Endodermal cell (in vitro differentiated cells): Measurements from ENCODE around the gene PTPRC. TPM values are rescaled to one million over a fixed set of nuclear protein-coding genes. Genes with fewer than 3 reads are reported as not detected.

Experiments used
- DNase-seq: peaks from one replicate; pipeline ENCODE4 v3.0.0-alpha.2; 2017
- H3K27ac ChIP-seq: 2 replicates; pipeline ENCODE4 v1.5.1; 2013; ENCODE audit warnings: mild to moderate bottlenecking, low read depth, low read length, moderate library complexity
- H3K27me3 ChIP-seq: 2 replicates; pipeline ENCODE4 v1.6.1; 2013; ENCODE audit warnings: mild to moderate bottlenecking, low read length, moderate library complexity; ENCODE audit not compliant: insufficient read depth, control insufficient read depth, poor library complexity, severe bottlenecking
- H3K36me3 ChIP-seq: 2 replicates; pipeline ENCODE4 v1.7.0; 2013; ENCODE audit warnings: mild to moderate bottlenecking, low read length, moderate library complexity; ENCODE audit not compliant: control insufficient read depth, insufficient read depth
- H3K4me1 ChIP-seq: one replicate; pipeline ENCODE4 v1.7.0; 2013; ENCODE audit warnings: low read length; ENCODE audit not compliant: control insufficient read depth, insufficient read depth
- H3K4me3 ChIP-seq: 2 replicates; pipeline ENCODE4 v1.5.1; 2013; ENCODE audit warnings: mild to moderate bottlenecking, low read length, moderate library complexity
- H3K9ac ChIP-seq: 2 replicates; pipeline ENCODE4 v1.6.1; 2013; ENCODE audit warnings: mild to moderate bottlenecking, low read length, moderate library complexity; ENCODE audit not compliant: poor library complexity, severe bottlenecking; ENCODE audit errors: extremely low read depth
- H3K9me3 ChIP-seq: 2 replicates; pipeline ENCODE4 v1.6.1; 2013; ENCODE audit warnings: mild to moderate bottlenecking, low read length, moderate library complexity; ENCODE audit not compliant: control insufficient read depth
- H3K27ac Mint-ChIP-seq: 2 replicates; pipeline ENCODE4 v1.8.0; 2020; ENCODE audit warnings: mixed read lengths
- H3K27me3 Mint-ChIP-seq: 2 replicates; pipeline ENCODE4 v1.8.0; 2021; ENCODE audit warnings: mild to moderate bottlenecking, mixed read lengths; ENCODE audit not compliant: insufficient read depth
- H3K36me3 Mint-ChIP-seq: 2 replicates; pipeline ENCODE4 v1.8.0; 2020; ENCODE audit warnings: low read depth, mixed read lengths
- H3K4me1 Mint-ChIP-seq: 2 replicates; pipeline ENCODE4 v1.8.0; 2020; ENCODE audit warnings: mixed read lengths
- H3K4me3 Mint-ChIP-seq: 2 replicates; pipeline ENCODE4 v1.8.0; 2020; ENCODE audit warnings: mild to moderate bottlenecking, moderate library complexity, mixed read lengths
- H3K9me3 Mint-ChIP-seq: 2 replicates; pipeline ENCODE4 v1.8.0; 2020; ENCODE audit warnings: mild to moderate bottlenecking, mixed read lengths
- CTCF ChIP-seq: fragments of 200-600 bp; sonication (generic); conservative IDR thresholded peaks from 2 replicates; pipeline ENCODE4 v1.5.0; 2021; ENCODE audit warnings: antibody characterized with exemption, mild to moderate bottlenecking
- WGBS, 2 experiments: methylation state at CpG; one replicate each; pipeline versions ENCODE4 v1.1.5 to v1.1.7; 2013; ENCODE audit warnings: missing lambda C conversion rate in 2 of 2, mixed read lengths in 1 of 2; ENCODE audit not compliant: insufficient coverage in 1 of 2, insufficient read length in 1 of 2; 5-methylcytosine and 5-hydroxymethylcytosine counted together
- total RNA-seq, 2 donors: library from RNA; stranded (reverse); fragmentation: NEBNext Ultra II Directional in 1 of 2; extraction: Animal tissue kit (Norgen Biotek cat#: 25700) in 1 of 2; gene quantifications; 2 replicates in 1 of 2; 3 replicates in 1 of 2; pipeline ENCODE4 v1.2.1, GENCODE V29; 2021

The PTPRC gene
- total RNA-seq, 2 donors from 2014 or later, result 0.11 TPM; not detected in 1

- Mint-ChIP-seq H3K36me3 (no peaks in the 10 kb centered on the region), H3K9me3 (no peaks in the 10 kb centered on the region), H3K4me3 (no peak overlapping the region), H3K27ac (no peak overlapping the region), H3K27me3 (peaks cover 2% of the 10 kb centered on the region), H3K4me1 (no peaks in the 10 kb centered on the region)
- Histone ChIP-seq H3K27me3 (no peaks in the 10 kb centered on the region), H3K27ac (no peak overlapping the region), H3K4me3 (no peak overlapping the region), H3K36me3 (no peaks in the 10 kb centered on the region), H3K9me3 (no peaks in the 10 kb centered on the region), H3K9ac (no peak overlapping the region), H3K4me1 (no peaks in the 10 kb centered on the region)
- DNase-seq, result no peak
- 96 to 100% methylated on average over 2 of the region's 2 CpGs for WGBS, 2 experiments
- no peak for TF ChIP-seq CTCF
Observed at GRCh38 chr1:198674009-198674408, 35.2 kb downstream of the PTPRC start.

- Histone ChIP-seq H3K9me3 (no peaks in the 10 kb centered on the region), H3K9ac (no peak overlapping the region), H3K27me3 (no peaks in the 10 kb centered on the region), H3K4me3 (no peak overlapping the region), H3K27ac (no peak overlapping the region), H3K36me3 (no peaks in the 10 kb centered on the region), H3K4me1 (no peaks in the 10 kb centered on the region)
- H3K4me1 Mint-ChIP-seq, result peaks cover 1% of the 10 kb centered on the region
- no peak for DNase-seq
- H3K27me3 Mint-ChIP-seq, result peaks cover 2% of the 10 kb centered on the region
- H3K4me3 Mint-ChIP-seq, result no peak overlapping the region
- H3K9me3 Mint-ChIP-seq, result no peaks in the 10 kb centered on the region
- 100% methylated on average over 1 of the region's 1 CpG for WGBS, 2 experiments
- H3K27ac Mint-ChIP-seq, result no peak overlapping the region
- TF ChIP-seq CTCF, result no peak
- H3K36me3 Mint-ChIP-seq, result no peaks in the 10 kb centered on the region
Observed at GRCh38 chr1:198676253-198676652, 37.4 kb downstream of the PTPRC start.

GRCh38 chr1:198677027-198677426 is 38.2 kb downstream of the PTPRC start:
- Mint-ChIP-seq H3K36me3 (no peaks in the 10 kb centered on the region), H3K4me1 (peaks cover 7% of the 10 kb centered on the region), H3K9me3 (no peaks in the 10 kb centered on the region), H3K4me3 (no peak overlapping the region), H3K27me3 (peaks cover 2% of the 10 kb centered on the region), H3K27ac (no peak overlapping the region)
- Histone ChIP-seq H3K9ac (no peak overlapping the region), H3K4me1 (no peaks in the 10 kb centered on the region), H3K27ac (no peak overlapping the region), H3K27me3 (no peaks in the 10 kb centered on the region), H3K4me3 (no peak overlapping the region), H3K9me3 (no peaks in the 10 kb centered on the region), H3K36me3 (no peaks in the 10 kb centered on the region)
- 95% methylated on average over 1 of the region's 1 CpG; no CpG with 5 or more reads in 1 of the 2 experiments for WGBS, 2 experiments
- no peak for DNase-seq
- TF ChIP-seq CTCF, result no peak
